Measurements from ENCODE around the gene NPFF.
"Not testable (repeated sequence)": the region's sequence is repeated elsewhere in the genome, so short reads cannot be mapped to it uniquely, and the experiment has no call there.

Gene NPFF

DNA sequence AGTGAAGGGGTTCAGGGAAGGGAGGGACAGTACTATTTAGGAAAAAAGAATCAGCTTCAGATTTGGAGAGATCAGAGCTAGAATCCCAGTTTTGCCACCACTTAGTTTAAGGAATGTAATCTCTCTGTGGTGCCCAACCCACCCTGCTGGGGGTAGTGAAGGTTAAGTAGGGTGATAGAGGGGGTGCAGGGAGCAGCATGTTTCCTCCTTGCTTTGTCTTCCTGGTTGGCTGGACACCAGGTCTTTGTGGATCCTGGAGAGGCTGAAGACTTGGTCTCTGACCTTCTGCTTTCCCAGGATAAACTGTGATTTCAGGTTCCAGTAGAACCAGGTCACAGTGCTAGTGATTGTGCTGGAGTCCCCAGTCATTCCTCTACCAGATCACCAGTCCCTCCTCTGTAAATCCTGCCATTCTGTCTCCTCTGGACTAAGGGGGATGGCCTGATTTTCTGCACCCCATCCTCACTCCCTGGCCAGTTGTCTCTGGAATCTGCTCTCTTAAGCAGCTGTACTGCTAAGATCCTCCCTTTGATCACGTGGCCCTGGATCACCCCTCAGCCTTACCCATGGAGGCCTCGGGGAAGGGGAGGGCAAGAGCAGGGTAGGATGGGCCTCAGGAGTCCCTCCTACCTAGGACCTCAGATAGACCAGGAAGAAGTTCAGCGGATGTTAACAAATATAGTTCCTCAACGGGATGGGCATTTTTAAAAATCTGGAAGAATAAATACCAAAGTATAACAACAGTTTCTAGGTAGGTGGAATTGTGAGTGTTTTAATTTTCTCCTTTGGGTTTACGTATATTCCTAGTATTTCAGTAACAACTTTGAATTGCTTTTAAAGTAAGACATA lies 11.2 kb downstream of the NPFF start:
- no peak for DNase-seq (ENCODE audit: low spot score)

GRCh38 chr12:53493610-53494391 lies 13.5 kb downstream of the NPFF start:
- no peak for DNase-seq (ENCODE audit: low spot score)

DNA sequence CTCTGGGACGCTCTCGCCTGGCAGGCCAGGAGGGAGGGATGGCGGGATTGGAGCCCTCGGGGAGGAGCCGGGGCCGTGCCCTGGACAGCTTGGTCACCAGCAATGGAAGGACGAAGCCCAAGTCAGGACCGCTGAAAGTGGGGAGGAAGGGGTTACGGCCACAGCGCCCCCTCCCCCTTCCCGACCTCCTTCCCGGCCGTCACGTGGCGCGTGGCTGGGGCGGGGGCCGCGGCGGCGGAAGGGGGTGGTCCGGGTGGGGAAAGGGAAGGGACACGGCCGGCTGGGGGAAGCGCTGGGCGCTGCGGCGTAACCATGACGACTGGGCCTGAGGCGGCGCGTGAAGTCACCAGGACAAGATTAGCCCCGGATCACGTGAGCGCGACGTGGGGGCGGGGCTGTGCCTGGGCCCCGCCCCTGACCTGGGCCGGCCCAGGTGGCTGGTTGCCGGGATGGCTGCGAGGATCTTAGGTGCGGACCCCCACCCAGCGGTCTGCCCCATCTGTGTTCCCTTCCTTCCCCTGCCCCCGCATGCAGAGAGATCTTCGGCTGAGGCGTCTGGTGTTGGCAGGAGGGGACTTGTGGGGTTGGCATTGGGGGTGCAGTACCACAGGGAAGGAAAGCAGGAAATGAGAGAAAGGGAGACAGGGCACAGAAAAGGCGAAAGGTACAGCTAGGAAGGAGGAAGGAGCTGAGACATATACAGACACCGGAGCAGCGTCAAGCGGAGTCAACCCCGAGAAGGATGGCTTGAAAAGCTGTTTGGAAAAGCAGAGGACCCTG lies 14.3 kb downstream of the NPFF start:
- DNase-seq (ENCODE audit: low spot score): peak; percentile 83

- DNase-seq (ENCODE audit: low spot score): no peak
Observed at GRCh38 chr12:53492188-53492587, 15.1 kb downstream of the NPFF start.

DNA sequence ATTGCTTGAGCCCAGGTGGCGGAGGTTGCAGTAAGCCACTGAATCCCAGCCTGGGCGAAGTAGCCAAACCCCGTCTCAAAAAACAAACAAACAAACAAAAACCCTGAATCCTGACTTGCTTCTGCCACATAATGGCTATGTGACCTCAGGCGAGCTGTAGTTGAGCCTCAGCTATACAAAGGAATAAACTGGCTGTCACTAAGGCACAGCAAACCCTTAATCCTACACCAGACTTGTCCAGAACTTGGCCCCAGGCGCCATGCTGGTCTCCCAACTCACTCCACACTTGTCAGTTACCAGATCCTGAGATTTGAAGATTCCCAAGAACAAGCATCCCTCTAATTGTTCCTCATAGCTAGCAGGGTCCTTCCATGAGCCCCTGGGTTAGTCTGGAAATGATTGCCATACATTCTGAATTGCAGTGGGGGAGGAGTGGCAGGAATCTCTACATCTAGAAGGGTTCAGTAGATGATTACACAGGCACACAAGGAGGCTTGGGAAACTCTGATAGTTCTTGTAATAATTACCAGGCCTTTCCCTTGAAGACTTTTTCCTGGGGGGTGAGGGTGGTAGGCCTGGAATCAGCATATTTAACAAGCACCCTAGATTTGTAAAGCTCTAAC lies 17.9 kb downstream of the NPFF start:
- DNase-seq (ENCODE audit: low spot score): no peak

- no peak for DNase-seq (ENCODE audit: low spot score)
Observed at GRCh38 chr12:53486736-53487487, 20.4 kb downstream of the NPFF start.

GRCh38 chr12:53485955-53486735 lies 21.1 kb downstream of the NPFF start:
- DNase-seq (ENCODE audit: low spot score): no peak

DNA sequence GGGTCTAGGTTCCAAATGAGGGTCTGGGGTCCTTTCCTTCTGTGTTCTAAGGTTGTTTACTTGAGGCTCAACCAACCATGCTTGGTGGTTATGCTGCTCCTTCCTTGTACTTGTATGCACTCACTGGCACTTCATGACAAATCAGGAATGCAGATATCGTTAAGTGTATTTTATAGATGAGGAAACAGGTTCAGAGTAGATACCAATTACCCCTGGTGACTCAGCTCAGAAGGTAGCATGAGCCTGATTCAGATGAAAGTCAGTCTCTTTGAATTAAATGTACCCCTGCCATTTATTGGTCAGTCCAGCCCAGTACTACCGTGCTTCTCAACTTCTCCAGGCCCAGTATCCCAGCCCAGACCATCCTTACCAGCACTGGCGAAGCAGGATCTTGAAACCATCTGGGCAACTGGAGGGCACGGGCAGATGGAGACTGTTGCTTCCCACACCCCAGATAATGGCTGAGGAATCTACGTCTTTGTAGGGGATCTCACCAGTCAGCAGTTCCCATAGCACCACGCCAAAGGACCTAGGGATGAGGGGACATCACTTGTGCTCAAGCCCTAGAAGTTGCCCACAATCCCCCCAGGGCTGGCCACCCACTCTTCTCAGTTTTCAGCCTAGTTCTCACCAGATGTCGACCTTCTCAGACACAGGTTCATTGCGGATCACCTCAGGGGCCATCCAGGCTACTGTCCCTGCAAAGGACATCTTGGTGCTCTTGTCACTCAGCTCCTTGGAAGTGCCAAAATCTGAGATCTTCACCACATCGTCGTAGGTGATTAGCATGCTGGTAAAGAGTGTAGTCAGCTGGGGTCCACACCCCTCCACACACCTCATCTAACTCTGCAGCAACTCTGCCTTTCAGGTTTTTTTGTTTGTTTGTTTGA lies 22.4 kb downstream of the NPFF start:
- DNase-seq (ENCODE audit: low spot score): no peak

DNA sequence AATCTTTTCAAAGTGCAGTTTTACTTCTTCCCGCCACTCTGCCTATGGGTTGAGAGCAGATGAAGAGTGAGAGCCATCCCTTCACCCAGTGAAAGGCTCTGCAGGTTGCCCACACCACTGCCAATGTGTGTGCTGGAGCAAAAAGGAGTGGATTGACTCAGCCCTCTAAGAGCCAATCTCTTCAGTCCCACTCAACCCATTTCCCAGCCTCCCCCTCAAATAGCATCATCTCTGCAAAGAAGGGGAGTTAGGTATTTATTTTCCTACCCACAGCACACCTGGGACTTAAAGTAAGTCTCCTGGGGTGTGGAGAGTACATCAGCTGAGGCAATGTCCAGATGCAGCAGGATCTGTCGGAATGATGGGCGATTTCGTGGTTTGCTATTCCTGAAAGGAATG lies 23.3 kb downstream of the NPFF start:
- no peak for DNase-seq (ENCODE audit: low spot score)

DNA sequence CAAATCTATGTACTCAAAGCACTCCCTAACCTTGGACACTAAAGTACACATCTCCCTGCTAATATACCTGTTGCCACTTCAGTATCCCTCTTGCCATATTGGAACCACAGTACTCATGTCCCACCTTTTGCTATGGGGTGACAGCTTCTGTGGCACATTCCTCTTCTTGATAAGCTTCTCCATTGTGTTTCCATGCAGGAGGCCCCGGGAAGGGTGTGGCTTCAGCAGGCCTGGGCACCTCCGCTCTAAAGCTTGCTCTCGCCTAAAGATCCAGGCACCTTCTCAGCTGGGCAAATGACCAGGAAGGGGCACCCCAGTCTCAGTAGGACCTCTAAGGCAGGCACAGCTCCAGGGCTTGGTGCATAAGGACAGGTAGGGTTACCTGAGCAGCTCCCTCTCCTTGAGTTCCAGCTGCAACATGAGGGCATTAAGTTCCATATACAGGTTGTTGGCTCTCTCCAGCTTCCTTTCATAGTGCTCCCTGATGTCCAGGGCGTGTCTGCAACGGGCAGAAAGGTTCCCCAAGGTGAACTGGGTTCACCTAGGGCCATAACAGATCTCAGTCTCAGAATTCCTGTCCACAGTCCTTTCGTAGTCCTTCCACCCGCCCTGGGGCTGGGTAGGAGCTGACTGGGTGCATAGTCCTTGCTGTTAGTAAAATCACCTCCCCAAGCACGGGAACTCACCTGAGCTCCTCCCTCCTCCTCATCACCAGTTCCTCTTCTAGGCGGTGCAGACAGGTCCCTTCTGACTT lies 23.9 kb downstream of the NPFF start:
- no peak for DNase-seq (ENCODE audit: low spot score)

GRCh38 chr12:53482626-53483168 lies 24.6 kb downstream of the NPFF start:
- DNase-seq (ENCODE audit: low spot score): no peak

DNA sequence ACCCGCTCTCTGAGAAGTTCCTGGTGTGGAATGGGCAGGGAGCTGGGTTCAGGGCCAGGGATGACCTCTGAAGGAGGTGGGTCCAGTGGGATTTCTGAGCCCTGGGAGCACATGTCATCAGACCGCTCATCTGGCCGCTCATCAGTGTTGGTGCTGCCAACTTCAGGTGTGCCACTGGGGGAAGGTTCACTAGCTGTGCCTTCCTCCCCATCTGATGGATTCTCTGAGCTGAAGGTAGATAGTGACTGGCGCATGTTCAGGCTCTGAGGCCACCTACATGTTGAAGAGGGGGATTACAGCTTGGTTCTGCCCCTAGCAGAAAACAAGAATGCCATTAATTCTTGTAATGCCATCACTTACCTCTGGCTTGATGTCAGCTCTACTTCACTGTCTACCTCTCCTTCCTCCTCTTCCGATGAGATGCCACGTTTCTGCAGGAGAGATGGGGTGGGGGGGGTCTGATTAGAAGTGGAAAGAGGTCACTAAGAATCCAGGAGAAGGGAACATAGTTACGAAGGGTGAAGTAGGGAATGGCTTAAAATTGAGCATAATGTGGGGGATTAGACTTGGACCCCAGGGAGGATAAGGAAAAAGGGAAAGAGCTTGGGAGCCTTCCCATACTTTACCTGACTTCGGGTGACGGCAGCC lies 25.2 kb downstream of the NPFF start:
- DNase-seq (ENCODE audit: low spot score): no peak

- not testable (repeated sequence) for DNase-seq (ENCODE audit: low spot score)
Observed at GRCh38 chr12:53481458-53481857, 25.8 kb downstream of the NPFF start.

DNA sequence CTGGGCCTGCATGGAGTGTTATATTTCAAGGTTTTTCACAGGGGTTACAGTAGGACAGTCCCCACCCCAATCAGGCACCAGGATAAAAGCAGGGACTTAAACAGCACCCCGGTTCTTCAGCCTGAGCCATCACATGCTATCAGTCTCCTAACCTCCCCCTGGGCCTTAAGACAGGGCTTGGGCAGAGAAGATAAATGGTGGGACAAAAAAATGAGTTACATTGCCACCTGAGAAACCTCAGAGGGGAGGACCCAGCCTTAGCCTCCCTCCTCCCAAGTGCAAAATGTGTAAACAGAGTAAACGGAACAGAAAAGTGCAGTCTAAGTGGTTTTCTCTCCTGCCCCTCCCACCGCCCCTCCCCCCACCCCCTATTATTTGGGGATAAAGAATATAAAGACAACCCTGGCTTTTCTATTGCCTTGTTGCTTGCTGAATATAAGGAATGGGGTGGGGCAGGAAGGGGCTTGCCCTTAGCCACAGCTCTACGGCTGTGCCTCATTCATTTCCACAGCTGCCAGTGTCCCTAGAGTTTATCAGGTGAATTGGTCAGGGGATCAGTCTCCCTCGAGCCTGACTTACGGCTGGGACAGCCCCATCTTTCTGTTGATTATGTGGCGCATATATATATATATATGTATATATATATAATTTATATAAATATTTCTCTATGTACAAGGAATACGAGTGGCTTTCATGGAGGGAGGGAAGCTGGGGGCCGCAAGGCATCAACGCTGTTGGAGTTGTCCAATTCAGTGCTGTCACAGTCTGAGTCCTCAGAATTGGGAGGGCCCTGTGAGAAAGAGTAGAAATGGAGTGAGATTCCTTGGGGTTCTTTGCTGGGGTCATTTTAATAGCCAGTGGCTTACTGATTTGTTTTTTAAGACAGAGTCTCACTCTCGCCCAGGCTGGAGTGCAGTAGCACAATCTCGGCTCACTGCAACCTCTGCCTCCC lies 26.5 kb downstream of the NPFF start:
- DNase-seq (ENCODE audit: low spot score): no peak

GRCh38 chr12:53479331-53479730 lies 28.0 kb downstream of the NPFF start:
- DNase-seq (ENCODE audit: low spot score): no peak

DNA sequence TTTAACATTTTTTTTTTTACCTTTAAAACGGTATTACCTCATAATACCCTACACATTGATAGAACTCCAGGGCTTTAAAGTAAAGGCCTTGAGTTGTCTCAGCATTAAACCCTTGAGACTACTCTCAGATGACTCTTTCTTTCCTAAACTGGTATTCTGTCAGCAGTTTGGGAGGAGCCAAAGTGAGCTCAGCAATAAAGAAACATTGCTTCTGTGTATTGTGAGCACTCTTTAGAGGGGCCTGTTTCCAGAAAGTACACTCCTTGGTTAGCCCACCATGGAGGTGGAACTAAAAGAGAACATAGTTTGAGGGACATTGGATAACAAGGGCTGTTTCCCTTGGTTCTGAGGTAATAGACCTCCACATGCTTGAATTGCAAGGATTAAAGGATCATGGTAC lies 28.4 kb downstream of the NPFF start:
- no peak for DNase-seq (ENCODE audit: low spot score)

DNA sequence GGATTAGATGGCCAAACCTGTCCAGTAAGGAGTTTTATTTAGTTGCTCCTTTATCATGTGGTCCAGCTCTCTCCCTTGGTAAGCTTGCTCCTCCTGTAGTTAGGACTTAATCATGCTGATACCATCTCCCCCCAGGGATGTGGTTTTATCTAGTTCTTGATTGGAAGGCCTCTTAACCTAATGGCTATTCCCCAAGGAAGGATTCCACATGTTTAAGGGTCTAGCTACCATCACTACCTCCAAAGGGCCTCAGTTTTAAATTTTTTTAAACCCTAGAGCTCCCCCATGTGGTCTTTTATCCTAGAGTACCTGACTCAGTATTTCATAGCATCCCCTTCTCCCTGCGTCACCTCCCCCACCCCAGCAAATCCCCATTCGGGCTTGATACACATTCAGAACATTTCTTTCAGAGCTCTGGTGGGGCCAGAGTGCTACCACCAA lies 30.5 kb downstream of the NPFF start:
- DNase-seq (ENCODE audit: low spot score): no peak

Measured in kidney capillary endothelial cell (primary cell).